HPDE6-E6E7 (cell line): ENCODE results near the gene SDR39U1.

Experiments used
- DNase-seq: peaks from one replicate; pipeline ENCODE4 v3.0.0; 2011; ENCODE audit warnings: missing footprints; ENCODE audit errors: extremely low spot score

SDR39U1 gene

DNA sequence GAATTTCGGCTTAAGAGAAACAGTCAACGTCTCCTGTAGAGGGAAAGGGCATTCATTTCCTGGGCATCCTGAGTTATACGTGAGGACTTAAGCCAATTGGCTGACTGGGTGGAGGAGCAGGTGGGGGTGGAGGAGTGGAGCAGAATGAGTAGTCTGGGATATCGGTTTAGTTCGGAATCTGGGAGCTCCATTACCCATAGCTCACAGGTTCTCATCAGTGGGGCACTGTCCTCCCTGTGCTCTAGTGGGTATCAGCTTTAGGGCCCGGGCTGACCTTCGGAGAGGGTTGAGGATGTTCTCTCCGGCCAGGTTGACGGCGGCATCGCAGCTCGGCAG is 704 bp downstream of the SDR39U1 start:
- DNase-seq, result peak; percentile 57

DNA sequence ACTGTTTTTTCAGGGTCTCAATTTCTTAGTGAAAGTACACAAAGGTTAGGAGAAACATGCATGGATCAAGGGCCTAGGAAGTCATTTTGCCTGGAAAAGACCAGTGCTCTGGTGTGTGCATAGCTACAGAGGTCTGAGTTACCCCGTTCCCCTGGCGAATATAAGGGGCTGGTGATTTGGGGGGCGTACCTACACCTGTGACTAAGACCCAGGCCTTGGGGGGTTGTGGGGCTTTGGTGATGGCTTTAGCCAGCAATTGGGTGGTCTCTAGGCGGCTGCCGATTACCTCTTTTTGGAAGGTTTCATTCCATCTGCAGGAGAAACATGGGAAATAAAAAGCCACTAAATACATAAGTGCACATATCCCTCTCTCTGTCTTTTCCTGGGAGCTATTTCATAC is 1.1 kb downstream of the SDR39U1 start:
- DNase-seq, result no peak

DNA sequence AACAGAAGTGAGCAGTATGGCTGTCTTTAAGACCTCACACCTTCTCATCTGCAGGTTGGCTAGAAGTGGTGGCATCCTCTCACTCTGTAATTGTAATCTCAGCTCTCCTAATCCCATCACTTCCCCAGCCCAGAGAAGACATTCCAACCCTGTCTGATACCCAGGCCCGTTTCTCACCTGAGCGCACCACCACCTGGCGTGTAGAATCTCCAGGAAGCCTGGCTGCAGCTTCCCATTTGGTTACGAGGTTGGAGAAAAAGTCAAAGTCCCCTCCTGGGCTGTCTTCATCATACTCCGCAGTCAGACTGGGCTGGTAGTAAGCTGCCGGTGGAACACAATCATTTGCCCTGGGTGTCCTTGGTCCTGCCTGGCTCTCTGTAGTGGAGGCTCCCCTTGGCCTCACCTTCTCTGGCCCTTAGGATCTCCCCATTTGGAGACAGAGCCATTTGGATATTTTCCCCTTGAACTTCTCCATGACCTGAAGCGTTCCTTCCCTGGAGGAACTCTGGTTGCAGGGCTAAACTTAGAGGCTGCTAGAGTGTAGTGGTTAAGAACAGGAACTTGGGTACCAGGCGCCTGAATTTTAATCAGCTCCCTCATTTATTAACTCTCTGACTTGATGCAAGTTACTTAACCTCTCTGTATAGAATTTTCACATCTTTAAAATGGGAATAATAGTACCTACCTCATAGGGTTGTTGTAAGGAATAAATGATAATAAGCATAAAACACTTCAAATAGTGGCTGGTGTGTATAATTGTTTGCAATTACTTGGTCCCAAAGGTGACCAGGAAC is 1.8 kb downstream of the SDR39U1 start:
- no peak for DNase-seq

DNA sequence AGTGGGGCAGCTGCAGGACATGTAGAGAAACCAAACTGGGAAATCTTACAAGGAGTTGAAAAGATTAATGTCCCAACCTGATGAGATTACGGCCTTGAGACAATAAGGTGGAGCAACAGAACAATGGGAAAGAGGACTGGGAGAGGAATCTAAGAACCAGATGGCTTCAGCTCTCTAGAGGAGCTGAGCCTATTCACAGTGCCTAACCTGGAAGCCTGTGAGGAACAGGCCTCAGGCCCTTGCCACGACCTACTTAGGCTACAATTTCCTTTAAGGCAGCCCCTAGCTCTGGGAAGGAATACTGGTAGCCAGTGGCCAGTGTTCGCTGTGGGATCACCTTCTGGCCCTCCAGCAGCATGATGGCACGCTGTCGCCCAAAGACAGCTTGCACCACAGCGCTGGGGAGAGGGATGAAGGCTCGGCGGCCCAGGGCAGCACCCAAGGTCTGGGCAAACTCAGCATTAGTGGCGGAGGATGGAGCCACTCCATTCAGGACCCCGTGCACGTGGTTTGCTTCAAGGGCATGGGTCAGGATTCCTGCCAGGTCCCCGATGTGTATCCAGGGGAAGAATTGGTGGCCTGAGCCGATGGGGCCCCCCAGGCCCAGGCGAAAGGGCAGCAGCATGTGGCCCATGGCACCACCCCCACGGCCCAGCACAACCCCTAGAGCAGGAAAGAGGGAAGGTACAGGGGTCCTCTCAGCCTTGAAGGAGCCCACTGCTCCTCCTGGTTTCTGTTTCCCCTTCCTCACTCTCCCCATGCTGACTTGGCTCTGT is 2.6 kb downstream of the SDR39U1 start:
- no peak for DNase-seq

DNA sequence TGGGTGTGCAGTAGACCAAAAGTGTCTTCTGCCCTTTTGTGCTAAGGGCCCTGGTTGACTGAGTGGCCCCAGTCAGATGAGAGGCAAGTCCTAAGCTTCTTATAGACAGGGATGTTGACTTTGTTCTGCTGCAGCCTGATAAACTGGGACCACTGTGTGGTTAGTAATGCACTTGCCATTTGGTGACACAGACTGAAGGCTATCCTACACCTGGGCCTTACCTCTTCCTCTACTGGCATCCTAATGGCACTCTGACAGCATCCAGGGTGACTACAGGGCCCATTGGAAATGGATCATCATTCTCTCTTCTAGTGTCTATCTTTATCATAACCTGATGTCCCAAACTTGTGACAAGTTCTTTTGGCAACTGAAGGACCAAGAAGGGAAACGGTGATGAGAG is 3.3 kb downstream of the SDR39U1 start:
- DNase-seq, result no peak

DNA sequence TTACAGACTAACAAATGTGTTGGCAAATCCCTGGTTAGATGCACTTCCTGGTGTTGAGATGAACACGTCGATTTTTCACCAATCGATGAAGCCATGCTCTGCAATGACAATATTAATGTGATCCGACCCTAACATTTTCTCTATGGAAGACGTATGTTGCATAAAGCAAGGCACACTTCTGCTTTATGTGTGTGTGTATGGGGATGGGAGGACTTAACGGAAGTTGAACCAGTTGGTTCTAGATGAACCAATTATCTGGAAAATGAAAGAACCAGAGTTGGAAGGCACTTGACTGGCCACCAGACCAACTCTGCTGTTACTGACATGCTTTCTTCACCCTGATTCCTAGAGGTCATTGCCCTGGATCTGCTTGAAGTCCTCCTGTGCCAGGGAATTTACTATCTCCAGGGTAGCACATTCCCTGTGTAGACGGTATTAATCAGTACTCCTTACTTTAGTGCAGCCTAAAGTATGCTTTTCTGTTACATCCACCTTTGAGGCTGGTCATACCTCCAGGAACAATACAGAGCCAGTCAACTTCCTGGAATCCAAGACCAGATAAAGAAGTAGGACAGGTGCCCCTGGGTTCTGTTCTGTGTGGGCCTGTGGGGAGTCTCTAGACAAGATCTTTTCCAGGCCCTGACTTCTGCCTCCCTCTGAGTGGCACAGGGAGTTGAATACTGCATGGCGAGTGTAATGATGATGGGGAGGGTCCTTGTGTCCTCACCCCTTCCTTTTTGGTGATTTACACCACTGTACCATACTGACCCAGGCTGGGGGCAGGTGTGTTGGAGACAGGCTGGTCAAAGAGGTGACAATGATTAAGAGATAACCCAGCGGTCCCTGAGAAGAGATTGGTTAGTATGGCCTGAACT is 4.1 kb downstream of the SDR39U1 start:
- DNase-seq, result no peak

DNA sequence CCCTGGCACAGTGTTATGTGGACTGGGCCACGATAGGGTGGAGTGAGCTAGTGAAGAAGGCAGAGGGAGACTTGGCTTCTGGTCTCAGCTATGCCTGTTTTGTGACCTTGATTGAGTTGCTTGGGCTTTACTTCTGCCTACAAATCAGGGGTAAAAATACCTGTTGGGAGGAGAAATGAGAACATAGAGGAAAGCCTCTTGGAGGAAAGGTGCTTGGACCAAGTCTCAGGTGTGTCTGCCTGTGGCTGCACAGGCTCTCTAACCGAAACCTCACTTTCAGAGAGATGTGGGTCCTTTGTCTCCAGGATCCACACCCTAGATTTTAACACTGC is 4.9 kb downstream of the SDR39U1 start:
- no peak for DNase-seq

DNA sequence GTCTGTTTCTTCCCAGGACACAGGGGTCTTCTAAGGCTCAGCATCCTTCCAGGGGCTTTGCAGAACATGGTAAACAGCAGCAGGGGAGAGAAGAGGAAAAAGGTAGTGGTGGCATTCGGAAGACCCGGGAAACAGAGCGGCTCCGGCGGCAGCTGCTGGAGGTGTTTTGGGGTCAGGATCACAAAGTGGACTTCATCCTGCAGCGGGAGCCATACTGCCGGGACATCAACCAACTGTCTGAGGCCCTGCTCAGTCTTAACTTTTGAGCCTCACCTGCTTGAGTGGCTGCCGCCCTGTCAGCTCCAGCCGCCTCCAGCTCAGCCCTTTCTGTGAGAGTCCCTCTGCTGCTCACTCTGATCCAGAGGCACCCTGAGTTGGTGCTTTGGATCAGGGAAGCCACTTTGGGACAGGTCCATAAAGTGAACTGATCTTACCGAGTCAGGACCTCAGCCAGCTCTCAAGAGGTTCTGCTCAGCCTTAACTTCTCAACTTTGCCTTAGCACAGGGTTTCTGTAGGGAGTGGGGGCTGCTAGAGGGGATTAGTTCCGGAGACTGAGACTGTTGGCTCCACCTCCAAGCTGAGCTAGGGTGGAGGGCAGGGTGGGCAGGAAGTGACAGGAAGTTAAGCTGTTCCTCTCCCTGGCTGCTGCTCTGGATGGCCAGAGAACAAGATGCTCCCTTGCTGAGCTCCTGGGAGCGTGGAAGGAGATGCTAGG is 5.4 kb downstream of the SDR39U1 start:
- no peak for DNase-seq

DNA sequence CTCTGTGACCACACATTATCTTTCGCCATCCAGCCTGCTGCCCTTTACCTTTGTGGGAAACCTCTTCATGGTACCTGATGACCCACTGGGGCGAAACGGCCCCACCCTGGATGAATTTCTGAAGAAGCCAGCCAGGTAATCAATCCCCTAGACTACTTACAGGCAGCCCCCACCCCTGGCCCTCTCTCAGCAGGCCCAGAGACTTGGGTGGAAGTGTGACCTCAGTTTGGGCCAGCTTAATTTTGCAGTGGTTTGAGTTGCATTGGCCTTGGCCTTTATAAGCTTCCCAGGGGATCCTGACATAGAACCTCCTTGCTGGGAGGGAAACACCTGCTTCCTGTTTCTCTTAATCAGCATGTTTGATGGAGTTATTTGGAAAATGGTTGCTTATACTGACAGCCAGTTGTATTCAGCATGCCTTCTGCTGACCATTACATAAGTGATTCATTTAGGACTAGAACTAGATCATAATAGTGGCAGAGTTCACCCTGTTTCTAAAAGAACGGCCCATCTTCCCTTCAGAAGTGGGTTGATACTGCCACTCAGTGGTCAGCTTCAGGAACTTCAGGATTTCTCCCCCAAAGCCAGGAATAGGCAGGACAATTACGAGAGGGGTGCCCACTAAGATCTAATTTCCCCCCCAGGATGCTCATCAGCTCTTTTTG is 6.1 kb downstream of the SDR39U1 start:
- DNase-seq, result peak; percentile 60

DNA sequence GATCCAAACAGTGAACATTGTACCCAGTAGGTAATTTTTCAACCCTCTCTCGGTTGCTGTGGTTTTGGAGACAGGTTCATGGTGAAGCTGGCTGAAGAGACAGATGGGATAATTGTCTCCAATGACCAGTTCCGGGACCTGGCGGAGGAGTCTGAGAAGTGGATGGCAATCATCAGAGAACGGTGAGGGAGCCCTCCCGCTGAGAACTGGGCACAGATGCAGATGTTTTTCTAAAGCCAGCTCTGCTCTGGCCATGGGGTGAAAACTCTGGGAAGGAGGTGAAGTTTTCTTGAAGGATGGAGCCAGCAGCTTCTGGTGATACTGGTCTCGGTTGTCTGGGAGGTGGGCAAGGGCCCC is 6.6 kb downstream of the SDR39U1 start:
- no peak for DNase-seq

DNA sequence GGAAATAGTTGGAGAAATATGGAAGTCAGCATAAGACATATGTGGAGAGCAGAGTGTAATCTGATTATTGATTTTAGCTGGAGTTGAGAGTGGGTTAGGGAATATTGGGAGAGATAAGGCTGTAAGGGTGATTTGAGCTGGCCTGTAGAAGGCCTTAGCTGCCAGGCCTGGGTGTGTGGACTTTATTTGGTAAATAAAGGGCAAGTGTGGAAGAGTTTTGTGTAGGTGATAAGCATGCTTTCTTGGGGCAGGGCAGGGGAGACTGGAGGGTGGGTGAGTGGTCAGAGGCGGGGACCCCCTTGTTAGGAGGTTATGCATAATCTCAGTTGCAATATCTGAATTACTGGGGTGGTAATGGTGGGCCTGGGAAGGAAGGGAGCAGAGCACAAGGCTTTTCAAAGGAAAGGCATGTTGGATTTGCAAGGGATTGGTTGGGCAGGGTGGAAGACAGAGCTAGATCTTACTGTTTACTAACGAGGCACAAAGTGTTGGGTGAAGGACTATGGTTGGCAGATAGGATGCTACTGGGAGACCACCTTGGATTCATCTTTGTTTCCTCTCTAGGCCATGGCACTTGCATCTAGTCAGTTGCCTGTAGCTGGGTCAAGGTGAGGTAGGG is 7.3 kb downstream of the SDR39U1 start:
- DNase-seq, result no peak

DNA sequence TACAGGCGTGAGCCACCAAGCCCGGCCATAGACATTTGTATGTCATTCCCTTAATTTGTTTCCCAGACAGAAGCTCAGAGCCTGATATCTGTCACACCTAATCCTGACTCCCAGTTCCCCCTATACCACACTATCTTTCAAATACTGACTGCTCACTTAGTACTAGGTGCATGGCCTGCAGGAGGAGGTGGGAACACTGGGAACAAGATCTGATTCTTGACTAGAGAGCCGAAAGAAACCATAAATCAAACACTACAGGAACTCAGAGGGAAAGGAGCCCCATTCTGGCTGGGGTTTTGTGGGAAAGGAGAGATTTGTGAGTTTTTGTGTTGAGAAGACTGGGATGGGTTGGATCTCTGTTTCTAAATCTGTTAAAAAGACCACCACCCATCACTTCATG is 7.9 kb downstream of the SDR39U1 start:
- DNase-seq, result no peak

DNA sequence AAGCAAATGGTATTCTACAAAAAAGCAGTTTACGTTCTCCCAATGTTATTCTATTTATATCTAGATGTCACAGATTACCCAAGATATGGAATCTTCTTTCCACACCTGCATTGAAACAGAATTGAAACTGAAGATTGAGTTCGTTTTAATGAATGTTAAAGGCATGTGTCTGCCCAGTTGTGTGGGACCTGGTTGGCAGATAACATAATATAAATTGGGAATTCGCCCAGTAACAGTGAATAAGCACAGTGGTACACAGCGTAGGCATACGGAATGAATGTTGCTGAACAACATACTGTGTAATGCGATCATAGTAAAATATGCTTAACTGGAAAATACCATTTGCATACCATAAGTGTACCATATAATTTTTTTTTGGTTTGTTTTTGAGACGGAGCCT is 8.5 kb downstream of the SDR39U1 start:
- no peak for DNase-seq

DNA sequence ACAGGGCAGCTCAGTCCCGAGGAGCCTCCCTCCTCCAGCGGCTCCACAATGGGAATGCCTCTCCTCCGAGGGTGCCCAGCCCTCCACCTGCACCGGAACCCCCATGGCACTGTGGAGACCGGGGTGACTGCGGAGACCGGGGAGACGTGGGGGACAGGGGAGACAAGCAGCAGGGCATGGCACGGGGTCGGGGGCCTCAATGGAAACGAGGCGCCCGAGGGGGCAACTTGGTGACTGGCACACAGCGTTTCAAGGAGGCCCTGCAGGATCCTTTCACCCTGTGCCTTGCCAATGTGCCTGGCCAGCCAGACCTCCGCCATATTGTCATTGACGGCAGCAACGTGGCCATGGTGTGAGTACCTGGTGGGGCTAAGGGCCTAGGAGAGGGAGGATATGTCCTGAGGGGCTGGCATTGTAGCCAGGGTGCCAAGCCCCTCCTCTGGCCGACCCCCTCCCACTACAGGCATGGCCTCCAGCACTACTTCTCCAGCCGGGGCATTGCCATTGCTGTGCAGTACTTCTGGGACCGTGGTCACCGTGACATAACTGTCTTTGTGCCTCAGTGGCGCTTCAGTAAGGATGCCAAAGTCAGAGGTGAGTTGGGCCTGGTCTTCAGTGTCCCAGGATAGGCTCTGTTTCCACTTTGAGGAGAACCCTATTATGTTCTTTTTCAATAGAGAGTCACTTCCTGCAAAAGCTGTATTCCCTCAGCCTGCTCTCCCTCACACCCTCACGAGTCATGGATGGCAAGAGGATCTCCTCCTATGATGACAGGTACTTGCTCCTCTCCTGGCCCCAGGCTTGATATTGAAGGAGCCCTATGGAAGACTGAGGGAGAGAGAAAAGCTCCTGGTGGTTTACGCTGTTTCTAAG is 10.1 kb downstream of the SDR39U1 start:
- no peak for DNase-seq

DNA sequence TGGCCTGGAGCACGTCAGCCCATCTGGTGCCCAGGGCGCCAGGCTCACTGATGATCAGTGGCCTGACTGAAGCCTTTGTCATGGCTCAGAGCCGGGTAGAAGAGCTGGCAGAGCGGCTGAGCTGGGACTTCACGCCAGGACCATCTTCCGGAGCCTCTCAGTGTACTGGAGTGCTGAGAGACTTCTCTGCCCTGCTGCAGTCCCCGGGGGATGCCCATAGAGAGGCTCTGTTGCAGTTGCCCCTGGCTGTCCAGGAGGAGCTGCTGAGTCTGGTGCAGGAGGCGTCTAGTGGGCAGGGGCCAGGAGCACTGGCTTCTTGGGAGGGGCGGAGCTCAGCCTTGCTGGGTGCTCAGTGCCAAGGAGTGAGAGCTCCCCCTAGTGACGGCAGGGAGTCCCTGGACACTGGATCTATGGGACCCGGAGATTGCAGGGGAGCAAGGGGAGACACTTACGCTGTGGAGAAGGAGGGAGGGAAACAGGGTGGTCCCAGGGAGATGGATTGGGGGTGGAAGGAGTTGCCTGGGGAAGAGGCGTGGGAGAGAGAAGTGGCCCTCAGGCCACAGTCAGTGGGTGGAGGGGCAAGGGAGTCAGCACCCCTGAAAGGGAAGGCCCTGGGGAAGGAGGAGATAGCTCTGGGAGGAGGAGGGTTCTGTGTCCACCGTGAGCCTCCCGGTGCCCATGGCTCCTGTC is 10.9 kb downstream of the SDR39U1 start:
- DNase-seq, result peak; percentile 85

DNA sequence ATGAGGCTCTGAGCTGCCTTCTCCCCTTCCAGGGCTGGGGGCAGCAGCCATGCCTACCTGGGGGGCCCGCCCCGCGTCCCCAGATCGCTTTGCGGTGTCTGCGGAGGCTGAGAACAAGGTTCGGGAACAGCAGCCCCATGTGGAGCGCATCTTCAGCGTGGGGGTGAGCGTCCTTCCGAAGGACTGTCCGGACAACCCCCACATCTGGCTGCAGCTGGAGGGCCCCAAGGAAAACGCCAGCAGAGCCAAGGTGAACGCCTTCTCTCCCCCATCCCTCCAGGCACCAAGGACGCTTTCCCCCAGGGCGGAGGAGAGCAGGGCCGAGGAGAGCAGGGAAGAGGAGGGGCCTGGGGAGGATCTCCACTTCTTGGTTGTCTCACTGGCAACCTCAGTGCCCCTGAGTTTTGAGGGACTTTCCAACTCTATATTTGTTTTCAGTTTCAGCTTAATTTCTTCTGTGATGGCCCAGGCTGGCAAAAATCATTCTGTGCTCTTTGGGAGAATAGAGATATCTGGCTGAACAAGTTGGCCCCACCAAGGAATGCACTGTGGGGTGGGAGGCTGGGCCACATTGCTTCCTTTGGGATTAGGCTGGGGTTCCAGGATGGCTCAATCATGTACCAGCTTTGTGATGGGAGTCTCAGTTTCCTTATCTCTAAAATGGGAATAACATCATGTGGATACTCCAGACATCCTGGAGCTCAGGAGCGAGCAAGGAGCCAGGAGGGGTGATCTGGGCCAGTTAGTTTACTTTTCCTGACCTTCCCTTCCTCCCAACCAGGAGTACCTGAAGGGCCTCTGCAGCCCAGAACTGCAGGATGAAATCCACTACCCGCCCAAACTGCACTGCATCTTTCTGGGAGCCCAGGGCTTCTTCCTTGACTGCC is 11.7 kb downstream of the SDR39U1 start:
- no peak for DNase-seq

DNA sequence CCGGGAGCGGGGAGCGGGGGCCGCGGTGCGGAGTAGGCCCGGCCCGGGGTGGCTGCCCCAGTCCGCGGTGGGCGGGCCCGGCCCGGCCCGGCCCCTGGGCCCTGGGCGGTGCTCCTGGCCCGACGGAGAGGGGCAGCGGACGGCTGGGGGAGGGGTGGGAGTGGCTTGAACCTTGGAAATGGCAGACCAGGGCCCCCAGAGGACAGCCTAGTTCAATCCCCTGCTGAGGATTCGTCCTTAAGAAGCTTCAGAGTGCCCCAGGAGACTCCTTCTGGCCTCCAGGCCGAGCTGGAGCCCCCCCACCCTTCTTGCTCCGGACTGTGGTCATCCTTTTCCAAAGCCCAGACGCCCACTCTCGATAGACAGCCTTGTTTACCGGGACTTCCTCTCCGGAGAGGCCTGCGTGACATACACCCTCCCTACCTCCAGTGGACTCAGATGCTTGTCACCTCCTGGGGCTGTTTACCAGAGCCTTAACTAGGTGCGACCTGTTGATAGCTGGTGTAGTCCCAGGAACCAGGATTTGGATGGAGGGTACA is 12.4 kb downstream of the SDR39U1 start:
- DNase-seq, result peak; percentile 53
